IPS-18a (cell line): ENCODE results near the gene RIF1.

Experiments used
- H3K27ac ChIP-seq: one replicate; pipeline ENCODE4 v1.5.1; 2013; ENCODE audit warnings: low read length
- H3K27me3 ChIP-seq: one replicate; pipeline ENCODE4 v1.6.1; 2013; ENCODE audit warnings: mild to moderate bottlenecking, low read length; ENCODE audit not compliant: control insufficient read depth, insufficient read depth
- H3K36me3 ChIP-seq: one replicate; pipeline ENCODE4 v1.6.1; 2013; ENCODE audit warnings: low read depth, low read length; ENCODE audit not compliant: control insufficient read depth
- H3K4me1 ChIP-seq: one replicate; pipeline ENCODE4 v1.6.1; 2013; ENCODE audit warnings: low read depth, low read length; ENCODE audit not compliant: control insufficient read depth
- H3K4me3 ChIP-seq: one replicate; pipeline ENCODE4 v1.5.1; 2013; ENCODE audit warnings: low read length
- H3K9ac ChIP-seq: one replicate; pipeline ENCODE4 v1.6.1; 2013; ENCODE audit warnings: mild to moderate bottlenecking, low read length, moderate library complexity
- H3K9me3 ChIP-seq: one replicate; pipeline ENCODE4 v1.6.1; 2013; ENCODE audit warnings: low read depth, low read length; ENCODE audit not compliant: control insufficient read depth

Gene RIF1

GRCh38 chr2:151423760-151424159, 14.1 kb downstream of the RIF1 start:
- Histone ChIP-seq H3K27me3 (no peaks in the 10 kb centered on the region), H3K27ac (no peak overlapping the region), H3K36me3 (peaks cover 83% of the 10 kb centered on the region), H3K4me3 (no peak overlapping the region), H3K9me3 (no peaks in the 10 kb centered on the region), H3K9ac (no peak overlapping the region), H3K4me1 (no peaks in the 10 kb centered on the region)

- Histone ChIP-seq H3K36me3 (peaks cover 88% of the 10 kb centered on the region), H3K9me3 (no peaks in the 10 kb centered on the region), H3K9ac (no peak overlapping the region), H3K27ac (no peak overlapping the region), H3K4me1 (no peaks in the 10 kb centered on the region), H3K27me3 (no peaks in the 10 kb centered on the region), H3K4me3 (no peak overlapping the region)
Measured at GRCh38 chr2:151437630-151438029, 27.9 kb downstream of the RIF1 start.

- Histone ChIP-seq H3K27ac (no peak overlapping the region), H3K9ac (no peak overlapping the region), H3K36me3 (peaks cover 89% of the 10 kb centered on the region)
Measured at GRCh38 chr2:151438506-151438905, 28.8 kb downstream of the RIF1 start.

GRCh38 chr2:151439127-151439526, 29.4 kb downstream of the RIF1 start:
- Histone ChIP-seq H3K27ac (no peak overlapping the region), H3K36me3 (peaks cover 89% of the 10 kb centered on the region), H3K9ac (no peak overlapping the region), H3K9me3 (no peaks in the 10 kb centered on the region), H3K4me1 (no peaks in the 10 kb centered on the region), H3K4me3 (no peak overlapping the region), H3K27me3 (no peaks in the 10 kb centered on the region)

More at GRCh38 chr2:151438506-151438905, 28.8 kb downstream of the RIF1 start:
- Histone ChIP-seq H3K27me3 (no peaks in the 10 kb centered on the region), H3K4me3 (no peak overlapping the region), H3K4me1 (no peaks in the 10 kb centered on the region), H3K9me3 (no peaks in the 10 kb centered on the region)

GRCh38 chr2:151459358-151459757, 49.7 kb downstream of the RIF1 start:
- H3K36me3 ChIP-seq, result peaks cover 96% of the 10 kb centered on the region

GRCh38 chr2:151465771-151466170, 56.1 kb downstream of the RIF1 start:
- H3K27ac ChIP-seq, result no peak overlapping the region
- H3K36me3 ChIP-seq, result peaks cover 96% of the 10 kb centered on the region
- H3K9me3 ChIP-seq, result no peaks in the 10 kb centered on the region
- no peaks in the 10 kb centered on the region for H3K27me3 ChIP-seq
- no peak overlapping the region for H3K4me3 ChIP-seq
- H3K9ac ChIP-seq, result no peak overlapping the region
- peaks cover 4% of the 10 kb centered on the region for H3K4me1 ChIP-seq

More at GRCh38 chr2:151459358-151459757, 49.7 kb downstream of the RIF1 start:
- no peaks in the 10 kb centered on the region for H3K27me3 ChIP-seq
- H3K9me3 ChIP-seq, result no peaks in the 10 kb centered on the region
- H3K27ac ChIP-seq, result no peak overlapping the region
- H3K9ac ChIP-seq, result no peak overlapping the region
- peaks cover 4% of the 10 kb centered on the region for H3K4me1 ChIP-seq
- H3K4me3 ChIP-seq, result no peak overlapping the region

GRCh38 chr2:151470556-151470955, 60.9 kb downstream of the RIF1 start:
- Histone ChIP-seq H3K36me3 (peaks cover 82% of the 10 kb centered on the region), H3K27ac (no peak overlapping the region), H3K9me3 (no peaks in the 10 kb centered on the region), H3K9ac (no peak overlapping the region), H3K4me3 (no peak overlapping the region), H3K4me1 (no peaks in the 10 kb centered on the region), H3K27me3 (no peaks in the 10 kb centered on the region)

- no peak overlapping the region for H3K27ac ChIP-seq
- no peaks in the 10 kb centered on the region for H3K9me3 ChIP-seq
- H3K36me3 ChIP-seq, result peaks cover 77% of the 10 kb centered on the region
Measured at GRCh38 chr2:151472966-151473365, 63.3 kb downstream of the RIF1 start.

GRCh38 chr2:151475071-151475470, 65.4 kb downstream of the RIF1 start:
- H3K4me1 ChIP-seq, result no peaks in the 10 kb centered on the region
- H3K27ac ChIP-seq, result no peak overlapping the region
- peaks cover 73% of the 10 kb centered on the region for H3K36me3 ChIP-seq
- H3K27me3 ChIP-seq, result no peaks in the 10 kb centered on the region
- no peaks in the 10 kb centered on the region for H3K9me3 ChIP-seq
- H3K4me3 ChIP-seq, result no peak overlapping the region
- H3K9ac ChIP-seq, result no peak overlapping the region

More at GRCh38 chr2:151472966-151473365, 63.3 kb downstream of the RIF1 start:
- no peak overlapping the region for H3K9ac ChIP-seq
- no peaks in the 10 kb centered on the region for H3K4me1 ChIP-seq
- H3K27me3 ChIP-seq, result no peaks in the 10 kb centered on the region
- no peak overlapping the region for H3K4me3 ChIP-seq

- no peak overlapping the region for H3K27ac ChIP-seq
- H3K4me3 ChIP-seq, result no peak overlapping the region
- H3K36me3 ChIP-seq, result peaks cover 70% of the 10 kb centered on the region
- H3K9ac ChIP-seq, result no peak overlapping the region
- no peaks in the 10 kb centered on the region for H3K27me3 ChIP-seq
- no peaks in the 10 kb centered on the region for H3K9me3 ChIP-seq
- H3K4me1 ChIP-seq, result no peaks in the 10 kb centered on the region
Measured at GRCh38 chr2:151476287-151476686, 66.6 kb downstream of the RIF1 start.

GRCh38 chr2:151478011-151478410, 68.3 kb downstream of the RIF1 start:
- Histone ChIP-seq H3K4me1 (no peaks in the 10 kb centered on the region), H3K9ac (no peak overlapping the region), H3K27me3 (no peaks in the 10 kb centered on the region), H3K27ac (no peak overlapping the region), H3K9me3 (no peaks in the 10 kb centered on the region), H3K36me3 (peaks cover 69% of the 10 kb centered on the region), H3K4me3 (no peak overlapping the region)

- Histone ChIP-seq H3K27me3 (no peaks in the 10 kb centered on the region), H3K4me3 (no peak overlapping the region), H3K9me3 (no peaks in the 10 kb centered on the region), H3K36me3 (peaks cover 44% of the 10 kb centered on the region), H3K27ac (no peak overlapping the region), H3K4me1 (no peaks in the 10 kb centered on the region), H3K9ac (no peak overlapping the region)
Measured at GRCh38 chr2:151481744-151482143, 72.0 kb downstream of the RIF1 start.
